H1 (cell line): ENCODE data around the gene JOSD2. TPM values are rescaled to one million over a fixed set of nuclear protein-coding genes. Genes with fewer than 3 reads are reported as not detected.

Source experiments
- CTCF ChIA-PET: fragments of 300-600 bp; sonication (Branson Sonifier 250); formaldehyde crosslinking; loops from one replicate; lab custom pipeline; 2021; ENCODE audit not compliant: partially characterized antibody; lab: Charles Lee
- POLR2A ChIA-PET: fragments of 300-600 bp; sonication (Branson Sonifier 250); formaldehyde crosslinking; loops from one replicate; lab custom pipeline; 2021; ENCODE audit warnings: inconsistent platforms; ENCODE audit not compliant: partially characterized antibody; lab: Charles Lee
- DNase-seq, 2 experiments: peaks; one replicate each; pipeline versions ENCODE4 v3.0.0 to v3.0.0-alpha.2; 2010 to 2022; ENCODE audit warnings: low spot score in 2 of 2, low read depth in 1 of 2, mixed read lengths in 1 of 2
- FAIRE-seq: peaks from 2 replicates; lab custom pipeline; 2011; peaks lifted over from hg19 to GRCh38; lab: Jason Lieb, UNC
- H2AFZ ChIP-seq: 2 replicates; pipeline ENCODE4 v1.8.1; 2012; ENCODE audit warnings: low read length, inconsistent platforms
- H2AK5ac ChIP-seq: 2 replicates; pipeline ENCODE4 v1.6.1; 2013; ENCODE audit warnings: low read depth, low read length
- H2BK120ac ChIP-seq: replicated peaks from 2 replicates; pipeline ENCODE3; 2013; ENCODE audit warnings: low read depth, low read length, inconsistent platforms
- H2BK12ac ChIP-seq: 2 replicates; pipeline ENCODE4 v1.6.1; 2013; ENCODE audit warnings: low read depth, low read length
- H2BK15ac ChIP-seq: 2 replicates; pipeline ENCODE4 v1.6.1; 2013; ENCODE audit warnings: low read length
- H2BK20ac ChIP-seq: 2 replicates; pipeline ENCODE4 v1.6.1; 2013; ENCODE audit warnings: low read length
- H2BK5ac ChIP-seq: 2 replicates; pipeline ENCODE4 v1.6.1; 2013; ENCODE audit warnings: low read depth, low read length
- H3K14ac ChIP-seq: 2 replicates; pipeline ENCODE4 v1.6.1; 2013; ENCODE audit warnings: inconsistent platforms; ENCODE audit not compliant: insufficient read length
- H3K18ac ChIP-seq: 2 replicates; pipeline ENCODE4 v1.6.1; 2013; ENCODE audit warnings: low read length; ENCODE audit errors: extremely low read depth
- H3K23ac ChIP-seq: 2 replicates; pipeline ENCODE4 v1.6.1; 2013; ENCODE audit warnings: inconsistent platforms; ENCODE audit not compliant: insufficient read length
- H3K23me2 ChIP-seq: 2 replicates; pipeline ENCODE4 v1.6.1; 2013; ENCODE audit warnings: low read depth, low read length
- H3K27ac ChIP-seq: 2 replicates; pipeline ENCODE4 v1.6.1; 2011; ENCODE audit warnings: low read depth, low read length, inconsistent platforms
- H3K27me3 ChIP-seq, 4 experiments: replicated peaks in 1 of 4; 1 replicate in 1 of 4; 2 replicates in 3 of 4; pipeline versions ENCODE4 v1.6.1 to v1.8.1; 2011 to 2013; ENCODE audit warnings: low read length in 3 of 4, mild to moderate bottlenecking in 3 of 4, inconsistent platforms in 2 of 4, mixed read lengths in 2 of 4, moderate library complexity in 1 of 4; ENCODE audit not compliant: control insufficient read depth in 3 of 4, insufficient read depth in 3 of 4; ENCODE audit errors: extremely low read depth in 1 of 4
- H3K36me3 ChIP-seq, 4 experiments: 2 replicates each; pipeline versions ENCODE4 v1.6.1 to v1.8.1; 2011 to 2013; ENCODE audit warnings: mild to moderate bottlenecking in 4 of 4, low read length in 3 of 4, moderate library complexity in 2 of 4, control low read depth in 1 of 4, inconsistent platforms in 1 of 4; ENCODE audit not compliant: insufficient read depth in 4 of 4, control insufficient read depth in 2 of 4
- H3K4ac ChIP-seq: replicated peaks from 2 replicates; pipeline ENCODE3; 2013; ENCODE audit warnings: low read length, low read depth, mixed read lengths, inconsistent platforms; ENCODE audit not compliant: insufficient read length
- H3K4me1 ChIP-seq, 4 experiments: replicated peaks in 1 of 4; 1 replicate in 1 of 4; 2 replicates in 3 of 4; pipeline versions ENCODE4 v1.6.1 to v1.8.1; 2011 to 2013; ENCODE audit warnings: low read length in 3 of 4, inconsistent platforms in 2 of 4, mixed read lengths in 1 of 4; ENCODE audit not compliant: insufficient read depth in 4 of 4, control insufficient read depth in 3 of 4
- H3K4me2 ChIP-seq, 2 experiments: 2 replicates each; pipeline versions ENCODE4 v1.6.1 to v1.8.1; 2011 to 2013; ENCODE audit warnings: low read depth in 2 of 2, low read length in 2 of 2, control low read depth in 1 of 2, inconsistent platforms in 1 of 2, mild to moderate bottlenecking in 1 of 2; ENCODE audit not compliant: insufficient read depth in 1 of 2
- H3K4me3 ChIP-seq, 4 experiments: fragments of 200-600, 300-600 bp in 1 of 4; sonication (generic), shearing (Covaris generic), sonication (Bioruptor Twin) in 1 of 4; 2 replicates each; pipeline versions ENCODE4 v1.5.1 to v1.8.1; 2011 to 2016; ENCODE audit warnings: low read length in 4 of 4, low read depth in 3 of 4, control low read depth in 2 of 4, inconsistent platforms in 2 of 4, mild to moderate bottlenecking in 2 of 4, mixed read lengths in 1 of 4, moderate library complexity in 1 of 4; ENCODE audit not compliant: insufficient read depth in 2 of 4; ENCODE audit errors: extremely low read depth in 1 of 4
- H3K56ac ChIP-seq: replicated peaks from 2 replicates; pipeline ENCODE3; 2013; ENCODE audit warnings: low read depth, mild to moderate bottlenecking, mixed read lengths, low read length, inconsistent platforms; ENCODE audit not compliant: insufficient read length
- H3K79me1 ChIP-seq: 2 replicates; pipeline ENCODE4 v1.6.1; 2013; ENCODE audit warnings: low read depth, low read length, control low read depth
- H3K79me2 ChIP-seq, 2 experiments: 2 replicates each; pipeline versions ENCODE4 v1.6.1 to v1.8.1; 2012 to 2013; ENCODE audit warnings: low read length in 2 of 2, mild to moderate bottlenecking in 2 of 2, inconsistent platforms in 1 of 2; ENCODE audit not compliant: insufficient read depth in 2 of 2, control insufficient read depth in 1 of 2
- H3K9ac ChIP-seq, 4 experiments: replicated peaks in 1 of 4; 1 replicate in 1 of 4; 2 replicates in 3 of 4; pipeline versions ENCODE4 v1.6.1 to v1.8.1; 2011 to 2013; ENCODE audit warnings: low read depth in 3 of 4, low read length in 3 of 4, control low read depth in 2 of 4, mild to moderate bottlenecking in 2 of 4, moderate library complexity in 2 of 4, inconsistent platforms in 1 of 4; ENCODE audit errors: extremely low read depth in 1 of 4
- H3K9me3 ChIP-seq, 2 experiments: 2 replicates each; pipeline versions ENCODE4 v1.6.1 to v1.8.1; 2012 to 2013; ENCODE audit warnings: mild to moderate bottlenecking in 2 of 2, moderate library complexity in 2 of 2, control low read depth in 1 of 2, inconsistent platforms in 1 of 2, low read depth in 1 of 2, low read length in 1 of 2, mixed read lengths in 1 of 2; ENCODE audit not compliant: insufficient read depth in 2 of 2
- H4K20me1 ChIP-seq, 2 experiments: replicated peaks in 1 of 2; 2 replicates each; pipeline versions ENCODE3 to v1.8.1; 2011 to 2013; ENCODE audit warnings: inconsistent platforms in 2 of 2, low read length in 2 of 2, mild to moderate bottlenecking in 1 of 2; ENCODE audit not compliant: insufficient read depth in 2 of 2, control insufficient read depth in 1 of 2
- H4K5ac ChIP-seq: 2 replicates; pipeline ENCODE4 v1.6.1; 2013; ENCODE audit warnings: low read length, low read depth, mixed read lengths, inconsistent platforms; ENCODE audit not compliant: insufficient read length
- H4K8ac ChIP-seq: 2 replicates; pipeline ENCODE4 v1.8.0; 2013; ENCODE audit warnings: mild to moderate bottlenecking, moderate library complexity, low read length, inconsistent platforms; ENCODE audit not compliant: insufficient read depth; ENCODE audit errors: extremely low read depth
- H4K91ac ChIP-seq: replicated peaks from 2 replicates; pipeline ENCODE3; 2013; ENCODE audit warnings: low read length, mixed read lengths, inconsistent platforms; ENCODE audit not compliant: insufficient read length
- ASH2L ChIP-seq: fragments of 200-600, 300-600 bp; sonication (generic); IDR thresholded peaks from one replicate; pipeline ENCODE4 v1.7.1; 2017; ENCODE audit warnings: low read length
- BCL11A ChIP-seq, 2 experiments: IDR thresholded peaks; one replicate each; pipeline ENCODE4 v1.6.1; 2011; ENCODE audit warnings: low read depth in 2 of 2, low read length in 2 of 2, mild to moderate bottlenecking in 2 of 2
- EGR1 ChIP-seq: IDR thresholded peaks from 2 replicates; pipeline ENCODE4 v1.6.1; 2011; ENCODE audit warnings: low read depth, low read length, borderline replicate concordance
- KDM1A ChIP-seq: fragments of 200-600, 300-600 bp; sonication (generic); IDR thresholded peaks from 2 replicates; pipeline ENCODE4 v1.7.1; 2016; ENCODE audit warnings: mild to moderate bottlenecking, low read length, borderline replicate concordance
- POU5F1 ChIP-seq: IDR thresholded peaks from 2 replicates; pipeline ENCODE4 v1.6.1; 2011; ENCODE audit warnings: low read depth, mild to moderate bottlenecking, low read length, moderate library complexity
- SP4 ChIP-seq: IDR thresholded peaks from 2 replicates; pipeline ENCODE4 v1.6.1; 2012; ENCODE audit warnings: low read length, inconsistent platforms
- SUZ12 ChIP-seq: fragments of 200-600 bp; sonication (generic); IDR thresholded peaks from 2 replicates; pipeline ENCODE4 v1.6.1; 2012; ENCODE audit warnings: mild to moderate bottlenecking, inconsistent platforms, low read length, moderate library complexity, mixed read lengths
- TBP ChIP-seq: IDR thresholded peaks from 2 replicates; pipeline ENCODE4 v1.6.1; 2011; ENCODE audit warnings: low read depth, low read length, improper control_type of control experiment
- ZNF274 ChIP-seq: IDR thresholded peaks from 2 replicates; pipeline ENCODE4 v1.7.0; 2012; ENCODE audit warnings: low read length, borderline replicate concordance; ENCODE audit errors: extremely low read depth
- WGBS, 2 experiments: shearing (Covaris generic) in 1 of 2; methylation state at CpG; one replicate each; pipeline versions ENCODE4 v1.1.6 to v1.1.7; 2013 to 2015; ENCODE audit warnings: low lambda C conversion rate in 2 of 2, mixed read lengths in 2 of 2, inconsistent platforms in 1 of 2, low coverage in 1 of 2, missing lambda C conversion rate in 1 of 2; ENCODE audit not compliant: insufficient replicate concordance in 2 of 2, insufficient coverage in 1 of 2, insufficient read length in 1 of 2; ENCODE audit errors: extremely low coverage in 1 of 2, missing lambda C conversion rate in 1 of 2; 5-methylcytosine and 5-hydroxymethylcytosine counted together
- polyA plus RNA-seq, 7 experiments: library from polyadenylated mRNA; depleted of rRNA in 3 of 7; stranded (reverse) in 5 of 7; unstranded in 2 of 7; fragments of >200 nt in 5 of 7; fragments of 200-250 nt in 2 of 7; gene quantifications; 1 replicate in 5 of 7; 2 replicates in 1 of 7; 4 replicates in 1 of 7; pipeline versions ENCODE4 v1.2.1 to v1.2.3, GENCODE V29; 2011 to 2013; ENCODE audit warnings: missing spikeins in 2 of 7, mixed read lengths in 2 of 7
- total RNA-seq: library from RNA; stranded (reverse); fragmentation: NEBNext Ultra II Directional; extraction: Animal tissue kit (Norgen Biotek cat#: 25700); gene quantifications from 2 replicates; pipeline ENCODE4 v1.2.1, GENCODE V29; 2021
- TF ChIP-seq, protein P1 (sequence below): IDR thresholded peaks from 2 replicates; pipeline ENCODE4 v1.6.1; 2012; ENCODE audit warnings: low read length, inconsistent platforms

The JOSD2 gene
- total and polyA plus RNA-seq, 2 of the 8 experiments (the other 6 are each of a cell fraction or from before 2014, with no cell fraction given), result 1.9 to 6.6 TPM

GRCh38 chr19:50478901-50479715 lies 31.9 kb downstream of the JOSD2 start:
- DNase-seq, result peak in 1 of 2 experiments; percentile 82
- Histone ChIP-seq H3K56ac (no peak overlapping the region), H4K5ac (no peak overlapping the region), H3K27ac (no peak overlapping the region), H3K4me2 (no peak overlapping the region), H3K23ac (no peak overlapping the region), H3K9me3 (peaks cover 3 to 6% of the 10 kb centered on the region in 2 experiments; a peak in 3 of 4 replicates), H3K4me3 (no peak overlapping the region), H3K14ac (no peak overlapping the region), H3K23me2 (peaks cover 2% of the 10 kb centered on the region; the same call in 1 of the 2 replicates), H2BK15ac (no peak overlapping the region), H3K4me1 (no peaks in the 10 kb centered on the region), H3K27me3 (no peaks in the 10 kb centered on the region; a peak in 1 of 7 replicates), H4K8ac (no peak overlapping the region), H4K20me1 (peaks cover 7 to 8% of the 10 kb centered on the region in 2 experiments), H2AK5ac (no peak overlapping the region), H3K36me3 (peaks cover 2 to 51% (median 12%) of the 10 kb centered on the region in 4 experiments; a peak in 6 of 8 replicates), H2AFZ (no peak overlapping the region), H2BK12ac (no peak overlapping the region), H3K4ac (no peak overlapping the region), H2BK20ac (no peak overlapping the region), H2BK120ac (no peak overlapping the region), H3K9ac (no peak overlapping the region), H2BK5ac (no peak overlapping the region), H4K91ac (no peak overlapping the region), H3K18ac (no peak overlapping the region), H3K79me2 (peaks cover 4 to 16% of the 10 kb centered on the region in 2 experiments; a peak in 3 of 4 replicates), H3K79me1 (peaks cover 10% of the 10 kb centered on the region)
- peak; percentile 72 for FAIRE-seq
- ChIA-PET CTCF (interaction anchor here (0.9 to 2.6 kb wide), 32 partner anchors 9 to 300 kb away, joined by 3 to 18 read pairs (median 5); partner anchors contain the start of gene JOSD2), POLR2A (interaction anchor here (0.7 to 2.5 kb wide), 13 partner anchors 11 to 146 kb away, joined by 3 to 8 read pairs (median 3); partner anchors contain the start of genes JOSD2, NR1H2 and POLD1)
- WGBS, 2 experiments, result 88% methylated on average over 12 of the region's 19 CpGs; no CpG with 5 or more reads in 1 of the 2 experiments
- no peak for TF ChIP-seq KDM1A
- TF ChIP-seq, protein P1, sequence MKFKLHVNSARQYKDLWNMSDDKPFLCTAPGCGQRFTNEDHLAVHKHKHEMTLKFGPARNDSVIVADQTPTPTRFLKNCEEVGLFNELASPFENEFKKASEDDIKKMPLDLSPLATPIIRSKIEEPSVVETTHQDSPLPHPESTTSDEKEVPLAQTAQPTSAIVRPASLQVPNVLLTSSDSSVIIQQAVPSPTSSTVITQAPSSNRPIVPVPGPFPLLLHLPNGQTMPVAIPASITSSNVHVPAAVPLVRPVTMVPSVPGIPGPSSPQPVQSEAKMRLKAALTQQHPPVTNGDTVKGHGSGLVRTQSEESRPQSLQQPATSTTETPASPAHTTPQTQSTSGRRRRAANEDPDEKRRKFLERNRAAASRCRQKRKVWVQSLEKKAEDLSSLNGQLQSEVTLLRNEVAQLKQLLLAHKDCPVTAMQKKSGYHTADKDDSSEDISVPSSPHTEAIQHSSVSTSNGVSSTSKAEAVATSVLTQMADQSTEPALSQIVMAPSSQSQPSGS, result no peak
- no peak for TF ChIP-seq POU5F1
- no peak for TF ChIP-seq SUZ12
- TF ChIP-seq ZNF274, result no peak
- TF ChIP-seq EGR1, result no peak
- no peak for TF ChIP-seq SP4
- no peak for TF ChIP-seq ASH2L
- TF ChIP-seq BCL11A (IDR thresholded peaks at IDR 0.05; ENCODE audit: low read depth in 2 of 2, low read length in 2 of 2), result no peak
- no peak for TF ChIP-seq TBP
